Tibial artery (tissue), 4 donors: ENCODE data around the gene PCK2.

Experiments used
- DNase-seq, 2 donors: peaks; one replicate each; pipeline ENCODE4 v3.0.0-alpha.2; 2019
- H3K27ac ChIP-seq, 2 donors: fragments of 200-600 bp; sonication (generic) in 1 of 2; 1 replicate in 1 of 2; 2 replicates in 1 of 2; pipeline ENCODE4 v1.5.1; 2018 to 2019; ENCODE audit warnings: mild to moderate bottlenecking in 1 of 2
- H3K27me3 ChIP-seq, 2 donors: fragments of 200-600 bp; sonication (generic) in 1 of 2; one replicate each; pipeline versions ENCODE4 v1.5.1 to v1.6.0; 2016 to 2019
- H3K36me3 ChIP-seq, 3 donors: fragments of 200-600 bp; sonication (generic) in 2 of 3; one replicate each; pipeline ENCODE4 v1.5.1; 2016 to 2019; ENCODE audit warnings: mild to moderate bottlenecking in 2 of 3
- H3K4me1 ChIP-seq, 4 donors: fragments of 200-600 bp; sonication (generic) in 2 of 4; 1 replicate in 3 of 4; 2 replicates in 1 of 4; pipeline ENCODE4 v1.5.1; 2016 to 2019
- H3K4me3 ChIP-seq, 2 donors: fragments of 200-600 bp; sonication (generic) in 1 of 2; 1 replicate in 1 of 2; 2 replicates in 1 of 2; pipeline ENCODE4 v1.5.1; 2018 to 2019; ENCODE audit warnings: mild to moderate bottlenecking in 2 of 2
- H3K9me3 ChIP-seq, 3 donors: fragments of 200-600 bp; sonication (generic) in 1 of 3; one replicate each; pipeline ENCODE4 v1.5.1; 2016 to 2019
- intact Hi-C: fragments of 100-400 bp; cut with DNase I; formaldehyde crosslinking; loops from one replicate; pipeline ENCODE4 v1.15.0; 2023; ENCODE audit warnings: low total_unique reads
- TF ChIP-seq, protein P1 (sequence below), 2 experiments: fragments of 200-600 bp in 1 of 2; fragments of 450-650 bp in 1 of 2; IDR thresholded peaks; one replicate each; pipeline ENCODE4 v1.5.1; 2017 to 2019; ENCODE audit warnings: antibody characterized with exemption in 2 of 2, mild to moderate bottlenecking in 1 of 2, moderate library complexity in 1 of 2

PCK2 gene

GRCh38 chr14:24095271-24096068, 1.4 kb downstream of the PCK2 start:
- H3K4me3 ChIP-seq, result peak overlapping the region; percentile 91 to 94
- peaks cover 0 to 26% (median 26%) of the 10 kb centered on the region in 3 donors for H3K36me3 ChIP-seq
- peak overlapping the region; percentile 97 to 99 for H3K27ac ChIP-seq
- TF ChIP-seq, protein P1, sequence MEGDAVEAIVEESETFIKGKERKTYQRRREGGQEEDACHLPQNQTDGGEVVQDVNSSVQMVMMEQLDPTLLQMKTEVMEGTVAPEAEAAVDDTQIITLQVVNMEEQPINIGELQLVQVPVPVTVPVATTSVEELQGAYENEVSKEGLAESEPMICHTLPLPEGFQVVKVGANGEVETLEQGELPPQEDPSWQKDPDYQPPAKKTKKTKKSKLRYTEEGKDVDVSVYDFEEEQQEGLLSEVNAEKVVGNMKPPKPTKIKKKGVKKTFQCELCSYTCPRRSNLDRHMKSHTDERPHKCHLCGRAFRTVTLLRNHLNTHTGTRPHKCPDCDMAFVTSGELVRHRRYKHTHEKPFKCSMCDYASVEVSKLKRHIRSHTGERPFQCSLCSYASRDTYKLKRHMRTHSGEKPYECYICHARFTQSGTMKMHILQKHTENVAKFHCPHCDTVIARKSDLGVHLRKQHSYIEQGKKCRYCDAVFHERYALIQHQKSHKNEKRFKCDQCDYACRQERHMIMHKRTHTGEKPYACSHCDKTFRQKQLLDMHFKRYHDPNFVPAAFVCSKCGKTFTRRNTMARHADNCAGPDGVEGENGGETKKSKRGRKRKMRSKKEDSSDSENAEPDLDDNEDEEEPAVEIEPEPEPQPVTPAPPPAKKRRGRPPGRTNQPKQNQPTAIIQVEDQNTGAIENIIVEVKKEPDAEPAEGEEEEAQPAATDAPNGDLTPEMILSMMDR (IDR thresholded peaks at IDR 0.05), result no peak
- H3K4me1 ChIP-seq, result peaks cover 0 to 23% (median 19%) of the 10 kb centered on the region in 4 donors
- DNase-seq, result peak; percentile 71 to 80
- H3K9me3 ChIP-seq, result no peaks in the 10 kb centered on the region
- intact Hi-C loops, result no loop called here
- H3K27me3 ChIP-seq, result no peaks in the 10 kb centered on the region

DNA sequence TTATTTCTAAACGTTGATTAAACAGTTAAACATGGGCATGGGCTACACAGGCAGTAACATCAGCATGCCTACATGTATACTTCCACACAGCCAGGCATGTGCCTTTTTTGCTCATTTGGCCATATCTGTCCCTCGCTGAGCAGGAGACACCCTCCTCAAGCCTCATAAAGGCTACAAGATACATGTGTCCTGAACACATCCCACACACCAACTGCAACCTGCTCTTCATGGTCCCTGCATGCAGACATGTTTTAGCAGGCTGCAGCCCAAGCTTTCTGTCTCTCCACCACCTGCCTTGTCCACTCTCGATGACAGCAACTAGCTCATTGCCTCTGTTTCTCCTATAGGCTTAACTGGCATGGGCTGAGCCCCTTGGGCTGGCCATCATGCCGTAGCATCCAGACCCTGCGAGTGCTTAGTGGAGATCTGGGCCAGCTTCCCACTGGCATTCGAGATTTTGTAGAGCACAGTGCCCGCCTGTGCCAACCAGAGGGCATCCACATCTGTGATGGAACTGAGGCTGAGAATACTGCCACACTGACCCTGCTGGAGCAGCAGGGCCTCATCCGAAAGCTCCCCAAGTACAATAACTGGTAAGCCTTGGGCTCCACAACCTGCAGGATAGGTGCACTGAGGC, 2.6 kb downstream of the PCK2 start:
- H3K9me3 ChIP-seq, result no peaks in the 10 kb centered on the region
- intact Hi-C loops, result no loop called here
- TF ChIP-seq, protein P1 (IDR thresholded peaks at IDR 0.05), result no peak
- no peak overlapping the region for H3K4me3 ChIP-seq
- no peak overlapping the region for H3K27ac ChIP-seq
- H3K4me1 ChIP-seq, result peaks cover 0 to 23% (median 19%) of the 10 kb centered on the region in 4 donors
- no peak for DNase-seq
- no peaks in the 10 kb centered on the region for H3K27me3 ChIP-seq
- peaks cover 0 to 33% (median 32%) of the 10 kb centered on the region in 3 donors for H3K36me3 ChIP-seq

- no peak for DNase-seq
- H3K27ac ChIP-seq, result no peak overlapping the region
- peaks cover 0 to 18% (median 15%) of the 10 kb centered on the region in 4 donors for H3K4me1 ChIP-seq
- intact Hi-C loops, result no loop called here
- peaks cover 0 to 41% (median 39%) of the 10 kb centered on the region in 3 donors for H3K36me3 ChIP-seq
- no peak overlapping the region for H3K4me3 ChIP-seq
- TF ChIP-seq, protein P1 (IDR thresholded peaks at IDR 0.05), result no peak
- no peaks in the 10 kb centered on the region for H3K9me3 ChIP-seq
- no peaks in the 10 kb centered on the region for H3K27me3 ChIP-seq
Observed at GRCh38 chr14:24098229-24098926, 4.3 kb downstream of the PCK2 start.

DNA sequence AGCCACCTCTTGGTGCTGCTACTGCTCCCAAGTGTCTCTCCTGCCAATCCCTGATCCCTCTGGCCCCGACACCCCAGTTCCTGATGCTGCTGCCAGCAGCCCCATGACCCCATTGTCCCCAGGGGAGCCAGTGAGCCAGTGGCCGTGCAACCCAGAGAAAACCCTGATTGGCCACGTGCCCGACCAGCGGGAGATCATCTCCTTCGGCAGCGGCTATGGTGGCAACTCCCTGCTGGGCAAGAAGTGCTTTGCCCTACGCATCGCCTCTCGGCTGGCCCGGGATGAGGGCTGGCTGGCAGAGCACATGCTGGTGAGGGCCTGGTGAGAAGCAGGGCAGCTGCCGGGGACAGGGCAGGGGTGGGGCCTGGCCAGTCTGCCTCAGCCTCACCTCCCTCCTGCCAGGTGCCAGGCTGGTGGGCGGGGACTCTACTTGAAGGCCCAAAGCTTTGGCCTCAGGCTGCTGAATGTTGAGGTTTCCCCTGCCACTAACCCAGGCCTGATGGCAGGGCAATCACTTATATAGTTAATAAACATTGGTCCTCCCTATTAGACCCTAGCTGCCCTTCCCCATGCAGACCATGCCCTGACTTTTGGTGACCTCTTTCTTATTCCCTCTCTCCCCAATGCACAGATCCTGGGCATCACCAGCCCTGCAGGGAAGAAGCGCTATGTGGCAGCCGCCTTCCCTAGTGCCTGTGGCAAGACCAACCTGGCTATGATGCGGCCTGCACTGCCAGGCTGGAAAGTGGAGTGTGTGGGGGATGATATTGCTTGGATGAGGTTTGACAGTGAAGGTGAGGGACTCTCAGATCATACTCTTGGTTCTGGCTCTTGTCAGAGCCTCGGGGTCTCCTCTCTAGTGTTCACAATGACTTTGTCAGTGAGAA, 5.1 kb downstream of the PCK2 start:
- H3K4me1 ChIP-seq, result peaks cover 0 to 12% (median 10%) of the 10 kb centered on the region in 4 donors
- no peaks in the 10 kb centered on the region for H3K27me3 ChIP-seq
- TF ChIP-seq, protein P1 (IDR thresholded peaks at IDR 0.05), result no peak
- no peak for DNase-seq
- peaks cover 0 to 47% (median 46%) of the 10 kb centered on the region in 3 donors for H3K36me3 ChIP-seq
- H3K9me3 ChIP-seq, result no peaks in the 10 kb centered on the region
- no peak overlapping the region for H3K27ac ChIP-seq
- intact Hi-C loops, result no loop called here
- no peak overlapping the region for H3K4me3 ChIP-seq
